ENCODE measurements around the gene GPR153.

Gene GPR153

GRCh38 chr1:6199298-6200187, 61.4 kb downstream of the GPR153 start, which contains the start of gene RPL22:
Gene RPL22, minus strand, starts transcription at chr1:6199595. Its CDS starts 22 bp downstream, at chr1:6199573.
- Histone ChIP-seq H3K4me1 (ENCODE audit: control insufficient read depth, insufficient read depth, low read length) (peaks cover 12% of the 10 kb centered on the region), H3K9ac (ENCODE audit: low read depth, low read length) (peak within 1 kb of the TSS; percentile 94), H3K4me3 (ENCODE audit: low read depth, low read length) (peak within 1 kb of the TSS; percentile 97), H3K9me3 (ENCODE audit: control insufficient read depth, insufficient read depth, low read length) (no peaks in the 10 kb centered on the region), H3K36me3 (ENCODE audit: control insufficient read depth, insufficient read depth, low read length) (peaks cover 11% of the 10 kb centered on the region), H3K27me3 (ENCODE audit: control insufficient read depth, insufficient read depth, low read length) (no peaks in the 10 kb centered on the region)

GRCh38 chr1:6198646-6199297, 62.1 kb downstream of the GPR153 start:
- peaks cover 18% of the 10 kb centered on the region for H3K36me3 ChIP-seq (ENCODE audit: control insufficient read depth, insufficient read depth, low read length)

GRCh38 chr1:6197746-6198427, 63.0 kb downstream of the GPR153 start:
- Histone ChIP-seq H3K4me1 (ENCODE audit: control insufficient read depth, insufficient read depth, low read length) (peaks cover 12% of the 10 kb centered on the region), H3K9me3 (ENCODE audit: control insufficient read depth, insufficient read depth, low read length) (no peaks in the 10 kb centered on the region), H3K36me3 (ENCODE audit: control insufficient read depth, insufficient read depth, low read length) (peaks cover 26% of the 10 kb centered on the region), H3K4me3 (ENCODE audit: low read depth, low read length) (peak overlapping the region; percentile 97), H3K9ac (ENCODE audit: low read depth, low read length) (peak overlapping the region; percentile 94), H3K27me3 (ENCODE audit: control insufficient read depth, insufficient read depth, low read length) (no peaks in the 10 kb centered on the region)

More at GRCh38 chr1:6198646-6199297, 62.1 kb downstream of the GPR153 start:
- Histone ChIP-seq H3K4me1 (ENCODE audit: control insufficient read depth, insufficient read depth, low read length) (peaks cover 12% of the 10 kb centered on the region), H3K9me3 (ENCODE audit: control insufficient read depth, insufficient read depth, low read length) (no peaks in the 10 kb centered on the region), H3K4me3 (ENCODE audit: low read depth, low read length) (peak overlapping the region; percentile 97), H3K27me3 (ENCODE audit: control insufficient read depth, insufficient read depth, low read length) (no peaks in the 10 kb centered on the region), H3K9ac (ENCODE audit: low read depth, low read length) (peak overlapping the region; percentile 94)
